ENCODE data around the gene ZFYVE28.

The ZFYVE28 gene

DNA sequence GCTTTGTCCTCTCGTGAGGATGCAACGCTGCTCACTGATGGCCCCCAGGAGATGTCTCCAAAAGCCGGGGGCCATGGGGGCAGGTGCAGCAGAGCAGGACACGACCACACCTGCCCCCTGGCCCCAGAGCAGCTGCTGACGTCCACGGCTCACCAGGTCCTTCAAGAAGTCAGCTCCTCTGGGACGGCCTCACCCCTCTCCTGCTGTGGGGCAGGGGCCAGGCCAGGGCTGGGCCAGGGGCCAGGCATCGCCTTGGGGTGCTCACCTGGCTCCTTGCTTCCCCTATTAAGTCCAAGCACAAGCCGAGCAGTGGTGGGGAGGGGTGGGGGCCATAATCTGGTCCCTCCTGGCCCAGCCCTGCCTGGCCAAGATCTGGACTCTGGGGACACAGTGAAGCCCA lies 128.0 kb downstream of the ZFYVE28 start:
- no peak for TF ChIP-seq CTCF (IDR thresholded peaks at IDR 0.05)

GRCh38 chr4:2289955-2290333 lies 128.5 kb downstream of the ZFYVE28 start:
- no peak for TF ChIP-seq CTCF (IDR thresholded peaks at IDR 0.05)

DNA sequence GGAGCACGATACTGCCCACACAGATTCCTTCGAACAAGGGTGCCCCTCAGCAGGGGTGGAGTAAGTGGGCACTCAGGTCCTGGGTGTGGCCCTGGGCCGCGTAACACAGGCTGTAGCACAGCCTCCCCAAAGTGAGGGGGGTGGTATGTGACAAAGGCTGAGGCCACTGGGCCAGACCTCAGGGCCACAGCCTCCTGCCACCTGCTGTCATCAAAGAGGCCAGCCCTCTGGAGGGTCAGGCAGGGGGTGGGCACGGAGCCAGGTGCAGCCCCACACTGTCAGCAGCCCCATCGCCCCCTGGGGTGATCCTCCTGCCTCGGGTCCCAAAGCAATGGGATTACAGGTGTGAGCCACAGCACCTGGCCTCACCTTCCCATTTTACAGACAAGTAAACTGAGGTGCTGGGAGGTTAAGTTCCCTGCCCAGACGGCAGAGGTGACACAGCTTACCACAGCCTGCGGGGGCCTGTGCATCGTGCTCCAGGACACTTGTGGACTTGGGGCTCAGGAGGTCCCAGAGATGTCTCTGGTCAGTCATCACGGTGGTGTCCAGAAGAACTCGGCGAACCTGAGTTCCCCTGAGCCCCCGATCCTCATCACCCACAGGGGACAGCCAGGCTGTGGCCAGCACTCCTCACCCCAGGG lies 129.0 kb downstream of the ZFYVE28 start:
- no peak for TF ChIP-seq CTCF (IDR thresholded peaks at IDR 0.05)

- TF ChIP-seq CTCF (IDR thresholded peaks at IDR 0.05): no peak
Observed at GRCh38 chr4:2288051-2288541, 130.3 kb downstream of the ZFYVE28 start.

DNA sequence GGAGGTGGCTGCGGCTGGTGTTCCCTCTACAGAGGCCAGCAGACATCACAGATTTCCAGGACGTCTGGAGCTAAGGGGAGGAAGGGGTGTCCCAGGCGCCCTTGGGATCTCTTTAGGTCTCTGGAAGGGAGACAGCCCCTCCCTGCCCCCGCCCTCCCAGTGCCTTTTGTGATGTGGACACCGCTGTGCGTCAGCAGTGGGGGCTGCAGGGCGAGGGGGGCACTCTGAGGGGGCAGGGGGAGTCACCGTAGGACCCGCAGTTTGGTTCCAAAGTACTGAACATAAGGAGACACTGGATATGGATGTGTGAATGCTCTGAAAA lies 130.9 kb downstream of the ZFYVE28 start:
- TF ChIP-seq CTCF (IDR thresholded peaks at IDR 0.05): no peak

GRCh38 chr4:2286904-2287593 lies 131.4 kb downstream of the ZFYVE28 start:
- no peak for TF ChIP-seq CTCF (IDR thresholded peaks at IDR 0.05)

- TF ChIP-seq CTCF (IDR thresholded peaks at IDR 0.05): no peak
Observed at GRCh38 chr4:2285613-2286381, 132.6 kb downstream of the ZFYVE28 start.

All from LNCAP (cell line).